ENCODE data around the gene HSPA1A. TPM values are rescaled to one million over a fixed set of nuclear protein-coding genes. Genes with fewer than 3 reads are reported as not detected.
"Not testable (repeated sequence)": the region's sequence is repeated elsewhere in the genome, so short reads cannot be mapped to it uniquely, and the experiment has no call there.

The HSPA1A gene
- total and polyA plus RNA-seq, 2 donors, result 152 to 374 TPM

DNA sequence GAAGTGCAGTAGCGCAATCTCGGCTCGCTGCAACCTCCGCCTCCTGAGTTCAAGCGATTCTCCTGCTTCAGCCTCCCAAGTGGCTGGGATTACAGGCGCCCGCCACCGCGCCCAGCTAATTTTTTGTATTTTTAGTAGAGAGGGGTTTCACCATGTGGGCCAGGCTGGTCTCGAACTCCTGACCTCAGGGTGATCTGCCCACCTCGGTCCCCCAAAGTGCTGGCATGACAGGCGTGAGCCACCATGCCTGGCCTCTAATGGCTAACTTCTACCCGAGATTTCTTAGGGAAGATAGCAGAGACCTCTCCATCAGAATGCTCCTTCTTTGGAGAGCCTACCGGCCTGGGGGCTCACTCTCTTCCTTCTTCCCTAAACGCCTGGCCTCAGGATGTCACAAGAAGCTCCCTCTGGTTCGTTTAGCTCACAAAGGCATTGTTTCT is 48.8 kb downstream of the HSPA1A start:
- H3K4me3 ChIP-seq (ENCODE audit: low read depth, low read length), result not testable (repeated sequence)

DNA sequence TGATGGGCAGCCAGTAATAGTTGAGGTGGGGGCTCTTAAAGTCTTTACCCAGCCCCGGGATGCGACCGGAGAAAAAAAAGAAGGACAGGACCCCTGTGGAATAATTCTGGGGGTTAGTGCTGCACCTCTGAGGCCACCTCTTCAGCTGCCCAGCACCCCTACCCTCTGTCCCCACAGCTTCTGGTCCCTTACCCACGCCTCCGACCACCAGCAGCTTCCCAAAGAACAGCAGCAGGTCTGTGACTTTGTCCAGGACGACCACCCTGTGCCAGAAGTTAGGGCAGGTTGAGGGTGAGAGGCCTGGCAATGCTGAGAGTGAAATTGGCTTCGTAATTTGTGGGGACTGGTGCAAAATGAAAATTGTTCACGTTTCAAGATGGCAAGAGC is 49.5 kb downstream of the HSPA1A start:
- no peak overlapping the region for H3K27ac ChIP-seq (ENCODE audit: low read depth)
- no peak overlapping the region for H3K4me3 ChIP-seq (ENCODE audit: low read depth, low read length)
- no peaks in the 10 kb centered on the region for H3K36me3 ChIP-seq (ENCODE audit: insufficient read depth)
- DNase-seq (ENCODE audit: extremely low spot score), result no peak
- 86% methylated on average over 8 of the region's 8 CpGs for WGBS
- no peaks in the 10 kb centered on the region for H3K4me1 ChIP-seq (ENCODE audit: insufficient read depth)

More for the DNA sequence above, 48.8 kb downstream of the HSPA1A start:
- peak overlapping the region; percentile 5 for H3K27ac ChIP-seq (ENCODE audit: low read depth)
- H3K4me1 ChIP-seq (ENCODE audit: insufficient read depth); DNase-seq (ENCODE audit: extremely low spot score); H3K36me3 ChIP-seq (ENCODE audit: insufficient read depth): not testable (repeated sequence)
- WGBS, result 17% methylated on average over 16 of the region's 16 CpGs

DNA sequence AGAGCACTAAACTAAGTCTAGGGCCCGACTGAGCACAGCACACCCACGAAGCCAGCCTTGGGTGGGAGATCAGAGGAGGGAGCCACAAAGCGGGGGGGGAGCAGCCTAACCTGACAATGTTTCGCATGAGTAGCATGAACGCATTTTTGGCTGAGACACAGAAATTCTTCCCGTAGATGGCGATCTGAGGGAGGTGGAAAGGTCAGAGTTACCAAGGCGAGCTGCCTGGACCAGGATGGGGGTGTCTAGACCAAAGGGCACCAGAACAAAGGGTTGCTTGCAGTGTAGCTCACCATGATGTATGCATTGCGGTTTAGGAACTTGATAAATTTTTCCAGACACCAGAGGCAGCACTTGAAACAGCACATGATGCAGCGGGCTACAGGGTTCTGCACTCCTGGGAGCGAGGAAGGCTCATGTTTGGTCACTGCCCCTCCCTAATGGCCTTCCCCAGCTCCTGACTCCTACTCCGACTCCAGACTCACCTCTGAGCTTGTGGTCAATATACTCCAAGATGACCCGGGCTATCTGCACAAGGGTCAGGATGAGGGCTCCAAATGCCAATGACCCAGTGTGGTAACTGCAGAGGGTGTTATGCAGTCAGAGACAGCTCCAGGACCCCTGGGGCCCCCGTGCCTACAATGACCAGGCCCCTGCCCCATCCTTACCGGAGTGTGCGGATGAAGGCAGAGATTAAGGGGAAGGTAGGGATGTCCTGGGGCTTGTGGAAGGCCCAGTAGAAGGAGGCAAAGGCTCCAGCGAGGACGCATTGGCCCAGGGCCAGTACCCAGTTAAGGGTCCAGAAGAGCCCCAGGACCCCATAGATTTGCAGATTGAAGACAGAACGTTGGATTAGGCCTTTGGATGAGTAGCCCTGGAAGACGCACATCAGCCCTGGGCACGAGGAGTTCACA is 50.1 kb downstream of the HSPA1A start:
- 85% methylated on average over 21 of the region's 21 CpGs for WGBS
- H3K4me1 ChIP-seq (ENCODE audit: insufficient read depth), result no peaks in the 10 kb centered on the region
- no peak for DNase-seq (ENCODE audit: extremely low spot score)
- H3K36me3 ChIP-seq (ENCODE audit: insufficient read depth), result no peaks in the 10 kb centered on the region
- H3K27ac ChIP-seq (ENCODE audit: low read depth), result no peak overlapping the region
- no peak overlapping the region for H3K4me3 ChIP-seq (ENCODE audit: low read depth, low read length)

Small RNAs within 50 kb of the gene (small RNA-seq; reads per million reads assigned to genes)
- not detected for gene RF00019
- 119 reads per million, percentile 97 among the genes with 10 or more reads in this experiment for gene SNORD48
- gene SNORD52, result not detected

Other genes with a start within 250 kb of the HSPA1A start
Only the 30 nearest of the 40 such genes appear.
- gene BAG6, start 162.9 kb upstream of the HSPA1A start, total RNA-seq, result 73.8 TPM
- 193 TPM for gene BAG6, start 162.9 kb upstream of the HSPA1A start, polyA plus RNA-seq
- gene APOM, start 159.6 kb upstream of the HSPA1A start, total RNA-seq, result 0.69 TPM
- gene APOM, start 159.6 kb upstream of the HSPA1A start, polyA plus RNA-seq, result 3.6 TPM
- gene C6orf47, start 154.8 kb upstream of the HSPA1A start, total RNA-seq, result 17.6 TPM
- gene C6orf47, start 154.8 kb upstream of the HSPA1A start, polyA plus RNA-seq, result 29.7 TPM
- gene GPANK1, start 150.5 kb upstream of the HSPA1A start, total RNA-seq, result 10.0 TPM
- gene GPANK1, start 150.5 kb upstream of the HSPA1A start, polyA plus RNA-seq, result 20.9 TPM
- 44.3 TPM for gene CSNK2B, start 149.5 kb upstream of the HSPA1A start, total RNA-seq
- 151 TPM for gene CSNK2B, start 149.5 kb upstream of the HSPA1A start, polyA plus RNA-seq
- 6.0 TPM for gene LY6G5B, start 145.6 kb upstream of the HSPA1A start, total RNA-seq
- gene LY6G5B, start 145.6 kb upstream of the HSPA1A start, polyA plus RNA-seq, result 7.2 TPM
- 0.37 TPM for gene LY6G5C, start 134.5 kb upstream of the HSPA1A start, total RNA-seq
- gene LY6G5C, start 134.5 kb upstream of the HSPA1A start, polyA plus RNA-seq, result 4.0 TPM
- 42.6 TPM for gene ABHD16A, start 112.2 kb upstream of the HSPA1A start, total RNA-seq
- gene ABHD16A, start 112.2 kb upstream of the HSPA1A start, polyA plus RNA-seq, result 56.4 TPM
- gene LY6G6F, start 108.7 kb upstream of the HSPA1A start, total RNA-seq, result not detected
- gene LY6G6F, start 108.7 kb upstream of the HSPA1A start, polyA plus RNA-seq, result not detected
- 3.1 TPM for gene LY6G6D, start 100.2 kb upstream of the HSPA1A start, total RNA-seq
- 1.7 TPM for gene LY6G6D, start 100.2 kb upstream of the HSPA1A start, polyA plus RNA-seq
- gene LY6G6C, start 93.8 kb upstream of the HSPA1A start, total RNA-seq, result not detected
- not detected for gene LY6G6C, start 93.8 kb upstream of the HSPA1A start, polyA plus RNA-seq
- gene MPIG6B, start 92.2 kb upstream of the HSPA1A start, total RNA-seq, result 0.32 TPM
- 0.62 TPM for gene MPIG6B, start 92.2 kb upstream of the HSPA1A start, polyA plus RNA-seq
- 81.6 TPM for gene DDAH2, start 86.2 kb upstream of the HSPA1A start, total RNA-seq
- 115 TPM for gene DDAH2, start 86.2 kb upstream of the HSPA1A start, polyA plus RNA-seq
- 200 TPM for gene CLIC1, start 79.0 kb upstream of the HSPA1A start, total RNA-seq
- 303 TPM for gene CLIC1, start 79.0 kb upstream of the HSPA1A start, polyA plus RNA-seq
- 14.8 TPM for gene MSH5, start 75.5 kb upstream of the HSPA1A start, total RNA-seq
- 2.9 TPM for gene MSH5, start 75.5 kb upstream of the HSPA1A start, polyA plus RNA-seq
- 0.90 TPM for gene SAPCD1, start 52.9 kb upstream of the HSPA1A start, total RNA-seq
- 1.3 TPM for gene SAPCD1, start 52.9 kb upstream of the HSPA1A start, polyA plus RNA-seq
- gene VWA7, start 38.2 kb upstream of the HSPA1A start, total RNA-seq, result 0.42 TPM
- 0.39 TPM for gene VWA7, start 38.2 kb upstream of the HSPA1A start, polyA plus RNA-seq
- gene VARS1, start 19.8 kb upstream of the HSPA1A start, total RNA-seq, result 16.7 TPM
- 34.4 TPM for gene VARS1, start 19.8 kb upstream of the HSPA1A start, polyA plus RNA-seq
- 22.5 TPM for gene LSM2, start 8.6 kb upstream of the HSPA1A start, total RNA-seq
- gene LSM2, start 8.6 kb upstream of the HSPA1A start, polyA plus RNA-seq, result 69.4 TPM
- 2.5 TPM for gene HSPA1L, start 260 bp upstream of the HSPA1A start, total RNA-seq
- 2.9 TPM for gene HSPA1L, start 260 bp upstream of the HSPA1A start, polyA plus RNA-seq
- gene HSPA1B, start 12.2 kb downstream of the HSPA1A start, total RNA-seq, result 137 TPM
- gene HSPA1B, start 12.2 kb downstream of the HSPA1A start, polyA plus RNA-seq, result 269 TPM
- 18.4 TPM for gene NEU1, start 47.3 kb downstream of the HSPA1A start, total RNA-seq
- 52.1 TPM for gene NEU1, start 47.3 kb downstream of the HSPA1A start, polyA plus RNA-seq
- gene SLC44A4, start 63.5 kb downstream of the HSPA1A start, total RNA-seq, result 3.3 TPM
- 4.2 TPM for gene SLC44A4, start 63.5 kb downstream of the HSPA1A start, polyA plus RNA-seq
- gene EHMT2, start 82.2 kb downstream of the HSPA1A start, total RNA-seq, result 33.1 TPM
- gene EHMT2, start 82.2 kb downstream of the HSPA1A start, polyA plus RNA-seq, result 45.5 TPM
- 4.8 TPM for gene ZBTB12, start 86.5 kb downstream of the HSPA1A start, total RNA-seq
- gene ZBTB12, start 86.5 kb downstream of the HSPA1A start, polyA plus RNA-seq, result 10.1 TPM
- 4.0 TPM for gene C2, start 112.2 kb downstream of the HSPA1A start, total RNA-seq
- gene C2, start 112.2 kb downstream of the HSPA1A start, polyA plus RNA-seq, result 10.0 TPM
- 6.5 TPM for gene CFB, start 130.6 kb downstream of the HSPA1A start, total RNA-seq
- 39.6 TPM for gene CFB, start 130.6 kb downstream of the HSPA1A start, polyA plus RNA-seq
- 39.8 TPM for gene NELFE, start 143.4 kb downstream of the HSPA1A start, total RNA-seq
- gene NELFE, start 143.4 kb downstream of the HSPA1A start, polyA plus RNA-seq, result 53.6 TPM
- 28.9 TPM for gene SKIC2, start 143.6 kb downstream of the HSPA1A start, total RNA-seq
- 48.8 TPM for gene SKIC2, start 143.6 kb downstream of the HSPA1A start, polyA plus RNA-seq
- 8.5 TPM for gene DXO, start 156.6 kb downstream of the HSPA1A start, total RNA-seq
- 20.2 TPM for gene DXO, start 156.6 kb downstream of the HSPA1A start, polyA plus RNA-seq